ENCODE results near the gene PCBP4. TPM values are rescaled to one million over a fixed set of nuclear protein-coding genes. Genes with fewer than 3 reads are reported as not detected.
A peak's percentile ranks its signal among the peaks of the same experiment; 100 is the strongest.

PCBP4 gene
- total RNA-seq, 1 experiment from 2014 or later, result 26.4 TPM

DNA sequence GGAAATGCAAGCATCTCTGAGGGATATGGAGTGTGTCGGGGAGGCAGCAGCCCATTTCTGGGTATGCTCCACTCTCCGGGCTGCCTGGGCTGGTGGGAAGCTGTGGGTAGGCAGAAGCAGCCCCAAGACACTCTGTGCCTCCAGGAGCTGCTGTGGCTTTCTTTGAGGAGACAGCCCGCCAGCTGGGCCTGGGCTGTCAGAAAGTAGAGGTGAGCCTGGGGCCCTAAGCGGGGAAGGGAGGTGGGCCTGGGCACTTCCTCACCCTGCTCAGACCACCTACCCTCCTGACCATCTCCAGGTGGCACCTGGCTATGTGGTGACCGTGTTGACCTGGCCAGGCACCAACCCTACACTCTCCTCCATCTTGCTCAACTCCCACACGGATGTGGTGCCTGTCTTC lies 17.8 kb upstream of the PCBP4 start:
- DNase-seq (ENCODE audit: unreplicated experiment), result no peak
- TF ChIP-seq, protein P1, sequence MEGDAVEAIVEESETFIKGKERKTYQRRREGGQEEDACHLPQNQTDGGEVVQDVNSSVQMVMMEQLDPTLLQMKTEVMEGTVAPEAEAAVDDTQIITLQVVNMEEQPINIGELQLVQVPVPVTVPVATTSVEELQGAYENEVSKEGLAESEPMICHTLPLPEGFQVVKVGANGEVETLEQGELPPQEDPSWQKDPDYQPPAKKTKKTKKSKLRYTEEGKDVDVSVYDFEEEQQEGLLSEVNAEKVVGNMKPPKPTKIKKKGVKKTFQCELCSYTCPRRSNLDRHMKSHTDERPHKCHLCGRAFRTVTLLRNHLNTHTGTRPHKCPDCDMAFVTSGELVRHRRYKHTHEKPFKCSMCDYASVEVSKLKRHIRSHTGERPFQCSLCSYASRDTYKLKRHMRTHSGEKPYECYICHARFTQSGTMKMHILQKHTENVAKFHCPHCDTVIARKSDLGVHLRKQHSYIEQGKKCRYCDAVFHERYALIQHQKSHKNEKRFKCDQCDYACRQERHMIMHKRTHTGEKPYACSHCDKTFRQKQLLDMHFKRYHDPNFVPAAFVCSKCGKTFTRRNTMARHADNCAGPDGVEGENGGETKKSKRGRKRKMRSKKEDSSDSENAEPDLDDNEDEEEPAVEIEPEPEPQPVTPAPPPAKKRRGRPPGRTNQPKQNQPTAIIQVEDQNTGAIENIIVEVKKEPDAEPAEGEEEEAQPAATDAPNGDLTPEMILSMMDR (IDR thresholded peaks at IDR 0.05; ENCODE audit: unreplicated experiment), result no peak
- no TSS peak for BruUV-seq (replicated peaks)
- Mint-ChIP-seq H3K9me3 (ENCODE audit: unreplicated experiment) (no peaks in the 10 kb centered on the region), H3K4me1 (ENCODE audit: insufficient read depth, unreplicated experiment) (peaks cover 31% of the 10 kb centered on the region), H3K27me3 (ENCODE audit: insufficient read depth, unreplicated experiment) (no peaks in the 10 kb centered on the region), H3K36me3 (ENCODE audit: insufficient read depth, unreplicated experiment) (peaks cover 12% of the 10 kb centered on the region), H3K4me3 (ENCODE audit: unreplicated experiment) (peak overlapping the region; percentile 23), H3K27ac (ENCODE audit: low read depth, unreplicated experiment) (peak overlapping the region; percentile 98)
- ChIA-PET POLR2A (interaction anchor here (1.3 to 6.0 kb wide), 6 partner anchors 10 to 170 kb away, joined by 4 to 93 read pairs (median 42); partner anchors contain the start of genes ABHD14A, ABHD14B, PARP3 and PCBP4), CTCF (interaction anchor here (0.6 to 3.9 kb wide), 4 partner anchors 11 to 164 kb away, joined by 5 to 27 read pairs (median 6); partner anchors contain the start of genes ABHD14B and RRP9)
- intact Hi-C loops (cut with micrococcal nuclease), result no loop called here

DNA sequence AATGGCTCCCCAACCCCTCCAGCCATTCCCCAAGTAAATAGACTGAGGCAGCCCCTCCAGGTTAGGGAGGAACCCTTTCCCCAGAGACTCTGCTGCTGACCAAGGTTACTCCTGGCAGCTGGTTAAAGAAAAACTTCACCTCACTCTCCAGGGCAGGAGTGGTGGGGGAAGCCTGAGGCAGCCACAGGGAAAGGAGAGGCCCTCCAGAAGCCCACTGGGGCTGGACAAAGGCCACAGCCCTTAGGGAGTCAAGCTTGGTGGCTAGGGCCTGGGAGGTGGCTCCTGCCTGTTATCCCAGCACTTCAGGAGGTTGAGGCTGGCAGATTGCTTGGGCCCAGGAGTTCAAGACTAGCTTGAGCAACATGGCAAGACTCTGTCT lies 17.0 kb upstream of the PCBP4 start:
- Mint-ChIP-seq H3K4me1 (ENCODE audit: insufficient read depth, unreplicated experiment) (peaks cover 31% of the 10 kb centered on the region), H3K27ac (ENCODE audit: low read depth, unreplicated experiment) (peak overlapping the region; percentile 98), H3K4me3 (ENCODE audit: unreplicated experiment) (peak overlapping the region; percentile 87), H3K36me3 (ENCODE audit: insufficient read depth, unreplicated experiment) (peaks cover 12% of the 10 kb centered on the region), H3K9me3 (ENCODE audit: unreplicated experiment) (no peaks in the 10 kb centered on the region), H3K27me3 (ENCODE audit: insufficient read depth, unreplicated experiment) (no peaks in the 10 kb centered on the region)
- ChIA-PET CTCF (interaction anchor here (0.6 to 3.9 kb wide), 10 partner anchors 8 to 253 kb away, joined by 3 to 27 read pairs (median 6); partner anchors contain the start of genes ABHD14B and RRP9), POLR2A (interaction anchor here (1.3 to 6.0 kb wide), 8 partner anchors 8 to 170 kb away, joined by 4 to 93 read pairs (median 34); partner anchors contain the start of genes ABHD14A, ABHD14B, PARP3 and PCBP4)
- no peak for DNase-seq (ENCODE audit: unreplicated experiment)
- BruUV-seq (replicated peaks), result no TSS peak
- intact Hi-C loops (cut with micrococcal nuclease), result no loop called here
- TF ChIP-seq, protein P1 (IDR thresholded peaks at IDR 0.05; ENCODE audit: unreplicated experiment), result no peak

DNA sequence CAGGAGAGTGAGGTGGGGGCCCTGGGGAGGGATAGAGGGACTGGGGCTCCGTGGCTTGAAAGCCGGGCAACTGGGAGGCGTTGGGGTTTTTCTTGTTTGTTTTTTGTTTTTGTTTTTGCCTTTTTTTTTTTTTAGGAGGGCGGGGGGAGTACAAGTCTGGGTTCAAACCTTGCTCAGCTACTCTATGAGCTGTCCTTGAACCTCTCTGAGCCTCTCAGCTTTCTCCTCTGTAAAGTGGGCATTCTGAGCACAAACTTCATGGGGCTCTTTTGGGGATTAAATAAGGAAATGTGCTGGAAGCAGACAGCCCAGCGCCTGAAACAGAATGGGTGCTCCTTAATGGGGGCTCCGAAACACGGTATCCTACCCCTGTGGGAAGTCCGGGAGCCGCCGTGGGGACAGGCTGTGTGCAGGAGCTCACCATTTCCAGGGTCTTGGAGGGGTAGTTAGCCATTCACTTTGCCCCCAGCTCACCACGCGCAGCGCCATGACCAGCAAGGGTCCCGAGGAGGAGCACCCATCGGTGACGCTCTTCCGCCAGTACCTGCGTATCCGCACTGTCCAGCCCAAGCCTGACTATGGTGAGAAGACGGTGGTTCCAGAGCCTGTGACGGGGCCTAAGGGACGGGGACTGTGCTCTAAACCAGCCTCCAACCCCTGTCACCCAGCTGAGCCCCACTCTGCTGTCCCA lies 16.5 kb upstream of the PCBP4 start:
- BruUV-seq (replicated peaks), result TSS peak; percentile 88
- Mint-ChIP-seq H3K4me1 (ENCODE audit: insufficient read depth, unreplicated experiment) (peaks cover 26% of the 10 kb centered on the region), H3K9me3 (ENCODE audit: unreplicated experiment) (no peaks in the 10 kb centered on the region), H3K4me3 (ENCODE audit: unreplicated experiment) (peak overlapping the region; percentile 87), H3K36me3 (ENCODE audit: insufficient read depth, unreplicated experiment) (peaks cover 12% of the 10 kb centered on the region), H3K27ac (ENCODE audit: low read depth, unreplicated experiment) (peak overlapping the region; percentile 98), H3K27me3 (ENCODE audit: insufficient read depth, unreplicated experiment) (no peaks in the 10 kb centered on the region)
- TF ChIP-seq, protein P1 (IDR thresholded peaks at IDR 0.05; ENCODE audit: unreplicated experiment), result no peak
- ChIA-PET CTCF (interaction anchor here (0.5 to 3.9 kb wide), 14 partner anchors 9 to 1280 kb away, joined by 3 to 27 read pairs (median 4); partner anchors contain the start of gene ABHD14B), POLR2A (interaction anchor here (0.6 to 6.0 kb wide), 16 partner anchors 8 to 599 kb away, joined by 3 to 93 read pairs (median 5); partner anchors contain the start of genes ABHD14A, ABHD14B, GLYCTK and MANF)
- intact Hi-C loops (cut with micrococcal nuclease), result no loop called here
- DNase-seq (ENCODE audit: unreplicated experiment), result no peak

DNA sequence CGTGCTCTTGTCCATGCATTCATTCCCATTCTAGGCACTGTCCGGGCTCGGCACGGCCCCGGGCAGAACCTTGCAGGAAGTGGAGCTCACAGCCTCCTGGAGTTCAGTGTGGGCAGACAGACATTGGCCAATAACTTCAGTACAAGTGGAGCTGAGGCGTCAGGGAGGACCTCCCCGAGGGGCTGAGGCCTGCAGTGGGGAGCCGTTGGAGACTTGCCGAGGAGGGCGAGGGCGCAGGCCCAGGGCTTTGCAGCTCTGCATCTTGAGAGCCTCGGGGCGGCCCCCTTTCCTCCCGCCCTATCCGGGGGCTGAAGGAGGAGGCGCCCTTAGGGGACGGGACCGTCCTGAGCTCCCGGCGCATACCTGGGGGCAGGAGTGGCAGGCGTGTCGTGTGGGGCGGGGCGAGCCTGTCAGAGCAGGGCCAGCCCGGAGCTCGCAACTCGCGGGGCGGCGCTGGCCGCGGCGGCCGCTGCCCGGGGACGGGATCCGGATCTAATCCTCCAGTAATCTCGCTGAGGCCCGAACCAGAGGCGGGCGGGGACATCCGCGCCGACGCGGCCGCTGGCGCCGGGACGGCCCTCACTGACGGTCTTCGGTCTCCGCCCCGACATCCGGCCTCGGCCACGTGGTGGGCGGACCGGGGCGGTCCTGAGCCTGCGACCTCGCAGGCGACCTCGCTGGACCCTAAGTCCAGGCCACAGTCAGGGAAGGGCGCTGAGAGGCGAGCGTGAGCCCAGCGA lies 15.8 kb upstream of the PCBP4 start, which contains the start of gene ACY1:
Gene ACY1, plus strand, starts transcription at position 698 of the 740 bp plus-strand sequence. CDS start 530 bp downstream, outside the sequence.
- POLR2A ChIA-PET, result interaction anchor here (0.6 to 6.0 kb wide), 23 partner anchors 9 to 598 kb away, joined by 3 to 93 read pairs (median 5); partner anchors contain the start of genes ABHD14A, ABHD14B, DCAF1 and GLYCTK
- peaks cover 25% of the 10 kb centered on the region for H3K4me1 Mint-ChIP-seq (ENCODE audit: insufficient read depth, unreplicated experiment)
- no peaks in the 10 kb centered on the region for H3K9me3 Mint-ChIP-seq (ENCODE audit: unreplicated experiment)
- H3K4me3 Mint-ChIP-seq (ENCODE audit: unreplicated experiment), result peak within 1 kb of the TSS; percentile 87
- no TSS peak for BruUV-seq (replicated peaks)
- DNase-seq (ENCODE audit: unreplicated experiment), result peak; percentile 87
- TF ChIP-seq, protein P1 (IDR thresholded peaks at IDR 0.05; ENCODE audit: unreplicated experiment), result no peak
- H3K27me3 Mint-ChIP-seq (ENCODE audit: insufficient read depth, unreplicated experiment), result no peaks in the 10 kb centered on the region
- intact Hi-C loops (cut with micrococcal nuclease), result no loop called here
- peak within 1 kb of the TSS; percentile 98 for H3K27ac Mint-ChIP-seq (ENCODE audit: low read depth, unreplicated experiment)
- CTCF ChIA-PET, result interaction anchor here (0.5 to 3.9 kb wide), 16 partner anchors 9 to 1281 kb away, joined by 3 to 27 read pairs (median 4); partner anchors contain the start of genes ABHD14B and RRP9
- H3K36me3 Mint-ChIP-seq (ENCODE audit: insufficient read depth, unreplicated experiment), result peaks cover 9% of the 10 kb centered on the region
